ENCODE results near the gene ZNF785.

- TF ChIP-seq, protein P1, sequence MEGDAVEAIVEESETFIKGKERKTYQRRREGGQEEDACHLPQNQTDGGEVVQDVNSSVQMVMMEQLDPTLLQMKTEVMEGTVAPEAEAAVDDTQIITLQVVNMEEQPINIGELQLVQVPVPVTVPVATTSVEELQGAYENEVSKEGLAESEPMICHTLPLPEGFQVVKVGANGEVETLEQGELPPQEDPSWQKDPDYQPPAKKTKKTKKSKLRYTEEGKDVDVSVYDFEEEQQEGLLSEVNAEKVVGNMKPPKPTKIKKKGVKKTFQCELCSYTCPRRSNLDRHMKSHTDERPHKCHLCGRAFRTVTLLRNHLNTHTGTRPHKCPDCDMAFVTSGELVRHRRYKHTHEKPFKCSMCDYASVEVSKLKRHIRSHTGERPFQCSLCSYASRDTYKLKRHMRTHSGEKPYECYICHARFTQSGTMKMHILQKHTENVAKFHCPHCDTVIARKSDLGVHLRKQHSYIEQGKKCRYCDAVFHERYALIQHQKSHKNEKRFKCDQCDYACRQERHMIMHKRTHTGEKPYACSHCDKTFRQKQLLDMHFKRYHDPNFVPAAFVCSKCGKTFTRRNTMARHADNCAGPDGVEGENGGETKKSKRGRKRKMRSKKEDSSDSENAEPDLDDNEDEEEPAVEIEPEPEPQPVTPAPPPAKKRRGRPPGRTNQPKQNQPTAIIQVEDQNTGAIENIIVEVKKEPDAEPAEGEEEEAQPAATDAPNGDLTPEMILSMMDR (IDR thresholded peaks at IDR 0.05), result no peak
- TF ChIP-seq TEAD1 (CRISPR knock-in tag; IDR thresholded peaks at IDR 0.05) (no peak), FOXP4 (CRISPR knock-in tag; IDR thresholded peaks at IDR 0.05) (no peak; the same call in 1 of the 2 replicates), MLX (CRISPR knock-in tag; IDR thresholded peaks at IDR 0.05) (no peak), JUN (CRISPR knock-in tag; IDR thresholded peaks at IDR 0.05) (no peak)
Observed at GRCh38 chr16:30609926-30610839, 24.7 kb upstream of the ZNF785 start, which contains the start of gene ZNF689.
